HG03571 (cell line): Measurements from ENCODE around the gene TANK.
"Not testable (repeated sequence)": the region's sequence is repeated elsewhere in the genome, so short reads cannot be mapped to it uniquely, and the experiment has no call there.

Experiments used
- ATAC-seq: cut with Tn5 transposase; IDR thresholded peaks from one replicate; pipeline ENCODE4 v1.9.1; 2021; ENCODE audit not compliant: unreplicated experiment

Gene TANK

GRCh38 chr2:161166538-161167409 is 6.5 kb downstream of the TANK start:
- ATAC-seq = peak; percentile 84

GRCh38 chr2:161169335-161169734 is 9.1 kb downstream of the TANK start:
- no peak for ATAC-seq

GRCh38 chr2:161170377-161170776 is 10.1 kb downstream of the TANK start:
- ATAC-seq = no peak

- no peak for ATAC-seq
Measured at GRCh38 chr2:161170958-161171932, 11.0 kb downstream of the TANK start.

GRCh38 chr2:161172901-161173540 is 12.8 kb downstream of the TANK start:
- ATAC-seq = peak; percentile 45

GRCh38 chr2:161173541-161174194 is 13.4 kb downstream of the TANK start:
- no peak for ATAC-seq

GRCh38 chr2:161177969-161178368 is 17.7 kb downstream of the TANK start:
- no peak for ATAC-seq

- ATAC-seq = no peak
Measured at GRCh38 chr2:161178756-161179155, 18.5 kb downstream of the TANK start.

- ATAC-seq = no peak
Measured at GRCh38 chr2:161190050-161190449, 29.8 kb downstream of the TANK start.

- not testable (repeated sequence) for ATAC-seq
Measured at GRCh38 chr2:161195602-161196001, 35.4 kb downstream of the TANK start.

- peak; percentile 65 for ATAC-seq
Measured at GRCh38 chr2:161199912-161200701, 39.9 kb downstream of the TANK start.

- ATAC-seq = no peak
Measured at GRCh38 chr2:161204846-161205245, 44.6 kb downstream of the TANK start.

GRCh38 chr2:161206471-161207032 is 46.3 kb downstream of the TANK start:
- no peak for ATAC-seq

GRCh38 chr2:161207941-161208340 is 47.7 kb downstream of the TANK start:
- ATAC-seq = no peak

- ATAC-seq = no peak
Measured at GRCh38 chr2:161208527-161209139, 48.4 kb downstream of the TANK start.

- ATAC-seq = no peak
Measured at GRCh38 chr2:161209902-161210301, 49.7 kb downstream of the TANK start.

GRCh38 chr2:161217597-161218185 is 57.5 kb downstream of the TANK start:
- no peak for ATAC-seq

- no peak for ATAC-seq
Measured at GRCh38 chr2:161219211-161219610, 59.0 kb downstream of the TANK start.
